NCI-H1930 (cell line): Measurements from ENCODE around the gene NBAS.

Experiments used
- DNase-seq, 2 experiments: peaks; one replicate each; lab custom pipeline; 2025; lab: John Stamatoyannopoulos, UW

NBAS gene

GRCh38 chr2:15591373-15591691 is 30.2 kb upstream of the NBAS start:
- DNase-seq = no peak

GRCh38 chr2:15588329-15588919 is 27.3 kb upstream of the NBAS start:
- peak; percentile 37 to 46 for DNase-seq

GRCh38 chr2:15584767-15585469 is 23.8 kb upstream of the NBAS start:
- DNase-seq = no peak

DNA sequence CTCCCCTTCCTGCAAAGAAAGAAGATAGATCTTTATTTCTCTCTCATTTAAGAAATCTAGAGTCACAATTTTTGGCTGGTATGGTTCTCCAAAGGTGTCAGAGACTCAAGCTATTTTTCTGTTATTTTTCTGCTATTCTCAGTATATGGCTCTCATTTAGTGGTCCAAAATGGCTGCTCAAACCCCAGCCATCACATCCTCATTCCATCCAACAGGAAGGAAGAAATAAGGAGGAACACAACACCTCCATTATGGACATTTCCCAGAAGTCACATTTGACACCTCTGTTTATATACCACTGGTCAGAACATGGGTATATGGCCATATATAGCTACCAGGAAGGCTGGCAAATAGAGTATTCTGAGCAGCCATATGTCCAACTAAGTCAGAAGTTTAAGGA is 23.2 kb upstream of the NBAS start:
- DNase-seq = no peak

DNA sequence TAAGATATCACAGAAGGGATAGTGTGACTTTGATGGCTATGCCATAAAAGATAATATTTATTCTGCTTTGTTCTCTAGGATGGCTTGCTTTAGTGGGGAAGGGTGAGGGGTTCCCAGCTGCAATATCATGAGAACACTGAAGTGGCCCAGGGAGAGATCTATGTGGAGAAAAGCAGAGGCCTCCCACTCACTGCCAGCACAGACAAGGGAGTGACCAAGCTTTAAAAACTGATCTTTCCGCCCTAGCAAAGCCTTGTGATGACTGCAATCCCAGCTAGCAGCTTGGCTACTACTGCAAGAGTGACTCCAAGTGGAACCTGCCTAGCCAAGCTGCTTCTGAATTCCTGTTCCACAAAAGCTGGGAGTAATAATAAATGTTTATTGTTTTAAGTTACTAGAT is 22.7 kb upstream of the NBAS start:
- no peak for DNase-seq

- no peak for DNase-seq
Observed at GRCh38 chr2:15582710-15583357, 21.7 kb upstream of the NBAS start.

GRCh38 chr2:15580451-15580850 is 19.3 kb upstream of the NBAS start:
- DNase-seq = no peak

GRCh38 chr2:15579641-15580040 is 18.5 kb upstream of the NBAS start:
- DNase-seq = no peak

DNA sequence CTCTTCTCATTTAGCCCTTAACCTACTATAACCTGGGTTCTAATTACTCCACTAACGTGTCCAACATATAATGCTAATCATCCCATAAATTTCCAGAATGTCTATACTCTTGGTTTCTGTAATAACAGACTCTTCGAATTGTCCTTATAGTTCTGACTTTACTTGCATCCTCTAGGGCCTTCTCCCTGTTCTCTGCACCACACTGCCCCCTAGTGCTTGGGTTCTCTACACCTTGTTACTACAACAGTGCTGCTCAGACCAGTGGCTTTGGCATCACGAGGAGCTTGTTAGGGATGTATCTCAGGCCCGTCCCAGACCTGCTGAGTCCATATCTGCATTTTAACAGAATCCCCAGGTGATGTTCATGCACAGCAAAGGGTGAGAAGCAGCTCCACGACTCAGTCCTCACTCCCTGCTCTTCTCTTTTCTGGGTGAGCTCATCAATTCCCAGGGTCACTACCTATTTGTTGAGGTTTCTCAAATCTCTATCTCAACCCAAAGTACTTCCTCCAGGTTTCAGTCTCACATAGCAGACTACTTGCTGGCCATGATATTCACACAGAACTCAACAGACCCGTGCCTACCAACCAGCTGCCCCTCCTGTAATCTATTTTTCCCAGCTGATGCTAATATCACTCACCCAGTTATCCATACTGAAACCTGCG is 16.1 kb upstream of the NBAS start:
- DNase-seq = peak; percentile 65 to 71

- no peak for DNase-seq
Observed at GRCh38 chr2:15571729-15572128, 10.6 kb upstream of the NBAS start.

DNA sequence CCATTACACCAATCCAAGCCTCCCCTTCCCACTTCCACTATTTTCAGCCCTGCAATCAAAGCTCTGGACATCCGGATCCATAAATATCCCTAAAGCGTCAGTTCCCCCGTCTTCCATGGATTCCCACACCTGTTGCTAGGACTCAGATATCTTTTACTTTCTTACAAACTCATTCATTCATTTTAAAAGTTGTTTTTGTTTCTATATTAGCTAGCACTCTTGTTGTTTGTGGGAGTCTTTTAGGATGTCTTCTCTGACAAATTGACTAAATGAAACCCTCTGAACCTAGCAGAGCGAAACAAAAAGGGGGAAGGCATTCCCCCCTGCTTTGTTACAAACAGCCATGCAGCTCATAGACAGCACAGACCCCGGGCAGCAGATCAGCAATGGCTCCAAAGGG is 9.0 kb upstream of the NBAS start:
- DNase-seq = no peak

DNA sequence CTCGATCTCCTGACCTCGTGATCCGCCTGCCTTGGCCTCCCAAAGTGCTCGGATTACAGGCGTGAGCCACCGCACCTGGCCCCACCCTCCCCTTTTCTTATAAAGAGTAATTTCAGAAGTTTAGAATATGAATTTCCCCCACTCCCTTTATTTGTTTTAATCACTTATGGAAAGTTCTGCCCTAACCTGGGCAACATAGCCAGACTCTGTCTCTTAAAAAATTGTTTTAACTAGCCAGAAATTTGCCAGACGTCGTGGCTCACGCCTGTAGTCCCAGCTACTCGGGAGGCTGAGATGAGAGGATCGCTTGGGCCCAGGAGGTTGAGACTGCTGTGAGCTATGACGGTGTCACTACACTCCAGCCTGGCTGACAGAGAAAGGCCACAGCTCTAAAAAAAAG is 7.7 kb upstream of the NBAS start:
- DNase-seq = no peak

- no peak for DNase-seq
Observed at GRCh38 chr2:15566912-15567311, 5.8 kb upstream of the NBAS start.

- DNase-seq = no peak
Observed at GRCh38 chr2:15565994-15566671, 5.0 kb upstream of the NBAS start.

DNA sequence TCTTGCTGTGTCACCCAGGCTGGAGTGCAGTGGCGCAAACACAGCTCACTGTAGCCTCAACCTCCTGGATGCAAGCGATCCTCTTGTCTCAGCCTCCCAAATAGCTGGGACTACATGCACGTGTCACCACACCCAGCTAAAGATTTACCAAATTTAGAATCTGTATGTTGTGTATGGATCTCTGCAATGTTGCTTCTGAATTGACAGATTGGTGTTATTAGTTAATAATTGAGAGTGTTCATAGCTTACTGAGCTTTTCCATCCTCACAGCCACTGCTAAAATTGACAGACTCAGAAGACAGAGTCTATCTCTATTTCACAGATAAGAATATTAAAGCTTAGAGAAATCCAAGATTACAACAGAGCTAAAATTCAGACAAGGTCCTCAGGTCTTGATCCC is 4.3 kb upstream of the NBAS start:
- no peak for DNase-seq

GRCh38 chr2:15563227-15564100 is 2.3 kb upstream of the NBAS start:
- DNase-seq = no peak

DNA sequence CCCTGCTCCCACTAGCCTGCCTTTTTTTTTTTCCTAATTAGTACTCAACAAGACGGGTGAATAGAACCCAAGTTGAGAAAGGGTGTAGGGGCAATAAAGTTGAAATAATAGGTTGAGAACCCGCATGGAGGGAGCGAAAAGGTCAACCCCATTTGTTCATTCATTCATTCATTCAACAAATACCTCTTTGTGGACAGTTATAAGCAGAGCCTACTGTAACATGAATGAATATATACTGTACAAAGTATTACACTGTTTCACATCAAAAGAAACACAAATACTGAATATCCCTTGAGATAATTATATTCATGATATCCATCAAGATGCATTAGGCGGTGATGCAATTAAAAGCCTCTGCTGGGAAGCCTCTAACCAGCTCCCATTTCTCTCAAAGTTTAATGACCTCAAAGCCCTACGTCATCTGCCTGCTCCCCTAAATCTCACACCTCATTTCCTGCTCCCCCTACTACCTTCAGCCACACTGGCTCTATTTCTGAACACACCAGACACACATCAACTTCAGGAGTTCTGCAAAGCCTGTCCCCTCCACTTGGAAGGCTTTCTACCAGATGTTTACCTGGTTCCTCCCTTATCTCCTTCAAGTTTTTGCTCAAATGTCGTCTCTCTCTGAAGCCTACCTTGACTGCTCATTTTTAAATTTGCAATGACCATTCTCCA is 1.4 kb upstream of the NBAS start:
- DNase-seq = no peak

- DNase-seq = no peak
Observed at GRCh38 chr2:15561574-15562344, 625 bp upstream of the NBAS start.

GRCh38 chr2:15560140-15560987 is 770 bp downstream of the NBAS start:
- no peak for DNase-seq
